ENCODE measurements around the gene PBX3. TPM values are rescaled to one million over a fixed set of nuclear protein-coding genes. Genes with fewer than 3 reads are reported as not detected.

PBX3 gene
- total and polyA plus RNA-seq, 9 of the 15 experiments (the other 6 are each of a cell fraction or from before 2014, with no cell fraction given): 0.14 to 5.8 (median 0.92) TPM

DNA sequence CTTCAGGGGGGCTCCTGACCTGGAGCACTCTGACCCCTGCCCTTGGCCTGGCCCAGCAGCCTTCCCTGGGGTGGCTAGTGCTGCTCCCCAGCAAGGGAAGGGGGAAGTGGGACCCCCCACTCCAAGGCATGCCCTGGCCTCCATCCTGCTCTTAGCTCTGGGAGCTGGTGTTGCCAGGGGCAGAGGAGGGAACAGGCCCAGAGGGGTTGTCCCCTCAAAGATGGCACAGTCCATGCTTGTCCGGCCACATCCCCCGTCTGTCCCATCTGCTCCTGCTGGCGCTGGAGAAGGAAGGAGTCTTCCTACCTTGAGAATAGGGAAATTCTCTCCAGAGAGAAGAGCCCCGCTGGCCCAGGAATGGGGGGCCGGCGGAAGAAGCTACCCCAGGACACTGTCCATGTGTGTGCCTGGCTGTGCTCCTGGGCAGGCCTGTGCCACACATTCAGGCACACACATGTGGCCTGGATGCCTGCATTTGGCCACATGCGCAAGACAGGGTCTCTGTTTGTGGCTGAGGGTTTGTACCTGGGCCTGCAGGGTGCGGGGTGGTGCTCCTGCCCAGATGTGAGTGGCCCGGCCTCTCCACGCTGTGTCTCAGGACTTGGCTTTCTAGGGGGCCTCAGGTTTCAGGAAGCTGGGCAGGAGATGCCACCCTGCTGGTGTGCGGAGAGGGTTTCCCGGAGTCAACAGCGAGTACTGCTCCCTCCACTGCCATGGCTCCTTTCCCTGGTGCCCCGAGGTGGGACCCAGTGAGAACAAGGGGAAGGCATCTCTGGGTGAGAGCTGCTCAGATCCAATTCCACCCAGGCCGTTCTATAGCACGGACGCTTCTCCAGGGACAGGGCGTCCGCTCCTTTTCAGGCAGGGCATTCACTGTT, 247.1 kb downstream of the PBX3 start:
- Histone ChIP-seq H4K20me1 (replicated peaks; ENCODE audit: control insufficient read depth, insufficient read depth, low read length) (no peaks in the 10 kb centered on the region), H3K9ac (ENCODE audit: insufficient read depth in 1 of 2, low read depth in 2 of 2, low read length in 2 of 2) (no peak overlapping the region), H3K4me1 (replicated peaks in 1 of 2; ENCODE audit: control insufficient read depth in 2 of 2, insufficient read depth in 2 of 2, low read length in 2 of 2) (no peaks in the 10 kb centered on the region), H3K36me3 (ENCODE audit: control insufficient read depth, insufficient read depth, low read length) (no peaks in the 10 kb centered on the region), H3K4me2 (ENCODE audit: insufficient read depth, low read length) (no peak overlapping the region), H2AFZ (ENCODE audit: low read depth, low read length) (no peak overlapping the region), H3K4me3 (no peak overlapping the region), H3K9me1 (ENCODE audit: control insufficient read depth, insufficient read depth, low read length) (no peaks in the 10 kb centered on the region), H3K27ac (ENCODE audit: extremely low read depth, low read depth, low read length) (no peak overlapping the region), H3K9me3 (replicated peaks; ENCODE audit: control insufficient read depth, insufficient read depth, low read depth, low read length) (no peaks in the 10 kb centered on the region), H3K27me3 (ENCODE audit: control insufficient read depth in 2 of 2, insufficient read depth in 2 of 2, low read length in 2 of 2) (peaks cover 5 to 55% of the 10 kb centered on the region in 2 experiments; a peak in 4 of 5 replicates), H3K79me2 (ENCODE audit: control insufficient read depth, insufficient read depth, low read length) (no peaks in the 10 kb centered on the region)
- ChIA-PET CTCF (ENCODE audit: low intra/inter-chr PET ratio) (no interaction called here), POLR2A (no interaction called here)
- BruUV-seq (replicated peaks): no TSS peak
- intact Hi-C loops (cut with micrococcal nuclease): no loop called here
- DNase-seq (ENCODE audit: extremely low read depth in 1 of 4, low spot score in 3 of 4) (no peak), ATAC-seq (no peak), FAIRE-seq (no peak)
- 2% methylated on average over 19 of the region's 19 CpGs for WGBS (ENCODE audit: insufficient coverage, low coverage, missing lambda C conversion rate)
- in situ Hi-C loops (cut with MboI): no loop called here
- TF ChIP-seq EHMT2 (IDR thresholded peaks at IDR 0.05) (no peak), FUS (optimal IDR thresholded peaks at IDR 0.05; ENCODE audit: low read depth, low read length) (no peak), ZNF354B (CRISPR knock-in tag; IDR thresholded peaks at IDR 0.05) (no peak), ZBTB17 (CRISPR knock-in tag; IDR thresholded peaks at IDR 0.05) (no peak), FOS (IDR thresholded peaks at IDR 0.05; ENCODE audit: extremely low read depth, insufficient read length) (no peak), ZNF143 (CRISPR knock-in tag; IDR thresholded peaks at IDR 0.05) (no peak), ZNF3 (CRISPR knock-in tag; IDR thresholded peaks at IDR 0.05) (no peak), MEF2A (IDR thresholded peaks at IDR 0.05; ENCODE audit: control insufficient read depth, low read depth, low read length) (no peak), MCM5 (IDR thresholded peaks at IDR 0.05; ENCODE audit: low read depth) (no peak)
- TF ChIP-seq, protein P1, sequence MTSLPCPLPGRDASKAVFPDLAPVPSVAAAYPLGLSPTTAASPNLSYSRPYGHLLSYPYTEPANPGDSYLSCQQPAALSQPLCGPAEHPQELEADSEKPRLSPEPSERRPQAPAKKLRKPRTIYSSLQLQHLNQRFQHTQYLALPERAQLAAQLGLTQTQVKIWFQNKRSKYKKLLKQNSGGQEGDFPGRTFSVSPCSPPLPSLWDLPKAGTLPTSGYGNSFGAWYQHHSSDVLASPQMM (CRISPR knock-in tag; IDR thresholded peaks at IDR 0.05): no peak
